GM18868 (cell line): Measurements from ENCODE around the gene PPIA.
"Not testable (repeated sequence)": the region's sequence is repeated elsewhere in the genome, so short reads cannot be mapped to it uniquely, and the experiment has no call there.

Experiments used
- ATAC-seq: cut with Tn5 transposase; IDR thresholded peaks from one replicate; pipeline ENCODE4 v1.9.1; 2021; ENCODE audit warnings: mild to moderate bottlenecking, moderate library complexity; ENCODE audit not compliant: unreplicated experiment

PPIA gene

DNA sequence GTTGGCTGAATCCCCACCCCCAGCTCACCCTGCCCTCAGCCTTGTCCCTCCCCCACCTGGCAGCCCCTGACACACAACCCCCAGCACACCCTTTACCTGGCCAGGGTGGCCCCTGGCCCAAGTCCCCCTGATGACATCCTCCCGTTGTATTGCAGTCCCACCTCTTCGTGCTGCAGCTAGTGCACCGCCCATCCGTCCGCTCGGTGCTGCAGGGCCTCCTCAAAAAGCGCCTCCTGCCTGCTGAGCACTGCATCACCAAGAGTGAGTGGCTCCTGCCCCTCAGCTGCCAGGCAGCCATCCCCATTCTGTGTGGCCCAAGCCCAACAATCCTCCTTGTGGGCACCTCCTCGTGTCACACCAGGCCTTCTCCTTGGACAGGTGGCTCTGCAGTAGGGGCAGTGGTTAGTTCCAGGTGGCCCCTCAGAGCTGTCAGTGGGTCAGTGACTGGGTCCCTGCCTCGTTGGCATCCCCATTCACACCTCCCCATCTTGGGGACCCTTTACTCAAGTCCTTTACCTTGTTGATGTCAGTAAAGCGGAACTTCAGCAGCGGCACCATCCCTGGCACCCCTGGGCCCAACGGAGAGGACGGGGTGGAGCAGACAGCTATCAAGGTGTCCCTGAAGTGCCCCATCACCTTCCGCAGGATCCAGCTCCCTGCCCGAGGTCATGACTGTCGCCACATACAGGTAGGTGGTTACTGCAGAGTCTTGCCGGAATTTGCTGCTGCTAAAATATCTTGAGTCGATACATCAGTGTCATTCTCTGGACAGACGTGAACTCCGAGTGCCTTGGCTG is 33.6 kb upstream of the PPIA start:
- ATAC-seq, result no peak

DNA sequence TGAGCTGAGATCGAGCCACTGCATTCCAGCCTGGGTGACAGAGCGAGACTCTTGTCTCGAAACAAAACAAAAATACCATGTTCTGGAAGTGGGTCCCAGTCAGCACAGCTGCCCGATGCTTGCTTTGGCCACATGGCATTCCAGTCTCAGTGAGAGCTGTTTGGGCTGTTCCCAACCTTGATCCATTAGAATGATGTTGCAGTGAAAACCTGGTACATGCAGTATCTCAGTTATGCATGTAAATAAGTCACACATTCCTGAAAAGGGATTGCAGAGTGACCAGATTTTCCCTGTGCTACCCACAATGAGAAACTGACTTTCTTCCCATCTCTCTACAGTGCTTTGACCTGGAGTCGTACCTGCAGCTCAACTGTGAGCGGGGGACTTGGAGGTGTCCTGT is 32.4 kb upstream of the PPIA start:
- ATAC-seq, result no peak

DNA sequence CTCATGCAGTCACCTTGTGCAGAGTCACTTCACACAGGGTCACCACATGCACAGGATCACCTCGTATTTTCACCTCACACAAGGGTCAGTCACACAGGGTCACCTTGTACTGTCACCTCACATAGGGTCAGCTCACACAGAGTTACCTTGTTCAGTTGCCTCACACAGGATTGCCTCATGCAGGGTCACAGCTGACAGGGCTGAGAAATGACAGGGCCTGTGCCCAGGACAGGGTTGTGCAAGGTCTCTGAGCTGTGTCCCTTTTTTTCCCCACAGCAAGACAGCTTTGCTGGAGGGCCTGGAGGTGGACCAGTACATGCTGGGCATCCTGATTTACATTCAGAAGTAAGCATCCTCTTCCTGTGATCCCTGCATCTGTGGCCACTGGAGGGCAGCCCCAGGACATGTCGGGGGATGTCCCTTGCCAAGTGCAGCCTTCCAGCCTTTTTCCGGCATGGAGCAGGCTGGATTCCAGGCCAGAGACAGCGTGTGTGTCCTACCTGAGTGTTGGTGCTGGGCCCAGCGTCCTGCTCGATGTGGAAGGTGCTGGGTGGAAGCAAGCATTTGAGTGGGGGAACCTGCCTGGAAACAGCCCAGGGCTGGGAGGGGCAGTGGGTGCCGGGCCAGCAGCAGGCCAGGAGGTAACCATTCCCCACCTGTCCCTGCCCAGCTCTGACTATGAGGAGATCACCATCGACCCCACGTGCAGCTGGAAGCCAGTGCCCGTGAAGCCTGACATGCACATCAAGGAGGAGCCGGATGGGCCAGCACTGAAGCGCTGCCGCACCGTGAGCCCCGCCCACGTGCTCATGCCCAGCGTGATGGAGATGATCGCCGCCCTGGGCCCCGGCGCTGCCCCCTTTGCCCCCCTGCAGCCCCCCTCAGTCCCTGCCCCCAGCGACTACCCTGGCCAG is 31.6 kb upstream of the PPIA start:
- no peak for ATAC-seq

- no peak for ATAC-seq
Measured at GRCh38 chr7:44765579-44766415, 30.7 kb upstream of the PPIA start.

- ATAC-seq, result no peak
Measured at GRCh38 chr7:44766416-44766801, 30.1 kb upstream of the PPIA start.

DNA sequence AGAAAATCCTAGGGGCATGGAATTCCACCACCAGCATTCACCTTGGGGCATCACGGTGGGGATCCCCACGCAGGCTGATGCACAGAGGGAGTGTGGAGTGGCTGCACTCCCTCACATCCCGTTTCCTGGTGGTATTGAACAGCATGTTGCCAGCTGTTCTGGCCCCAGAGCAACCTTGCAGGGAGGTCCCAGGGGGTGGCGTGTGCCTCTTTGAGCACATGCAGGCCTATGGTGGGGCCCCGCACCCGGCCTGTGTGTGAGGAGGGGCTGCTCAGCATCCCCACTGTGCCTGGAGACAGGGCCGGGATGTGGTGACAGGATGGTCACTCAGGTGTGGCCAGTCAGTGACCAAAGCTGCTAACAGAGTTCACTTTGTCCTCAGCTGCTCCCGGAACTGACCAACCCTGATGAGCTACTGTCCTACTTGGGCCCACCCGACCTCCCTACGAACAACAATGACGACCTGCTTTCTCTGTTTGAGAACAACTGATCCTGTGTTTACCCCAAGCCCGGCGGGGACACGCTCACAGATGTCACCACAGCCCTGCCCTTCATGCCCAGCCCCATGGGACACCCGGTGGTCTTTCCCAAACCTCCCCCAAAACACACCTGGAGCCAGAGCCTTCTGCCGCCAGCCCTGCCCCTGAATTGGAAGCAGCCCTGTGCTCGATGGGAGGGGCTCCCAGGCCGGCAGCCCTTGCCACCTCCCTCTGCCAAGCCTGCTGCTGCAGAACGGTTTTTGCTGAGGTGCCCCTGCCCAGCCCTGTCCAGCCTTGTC is 29.2 kb upstream of the PPIA start:
- ATAC-seq, result no peak

- ATAC-seq, result no peak
Measured at GRCh38 chr7:44767912-44768627, 28.4 kb upstream of the PPIA start.

GRCh38 chr7:44768628-44769371 is 27.7 kb upstream of the PPIA start:
- ATAC-seq, result no peak

- peak; percentile 4 for ATAC-seq
Measured at GRCh38 chr7:44769376-44769775, 27.1 kb upstream of the PPIA start.

DNA sequence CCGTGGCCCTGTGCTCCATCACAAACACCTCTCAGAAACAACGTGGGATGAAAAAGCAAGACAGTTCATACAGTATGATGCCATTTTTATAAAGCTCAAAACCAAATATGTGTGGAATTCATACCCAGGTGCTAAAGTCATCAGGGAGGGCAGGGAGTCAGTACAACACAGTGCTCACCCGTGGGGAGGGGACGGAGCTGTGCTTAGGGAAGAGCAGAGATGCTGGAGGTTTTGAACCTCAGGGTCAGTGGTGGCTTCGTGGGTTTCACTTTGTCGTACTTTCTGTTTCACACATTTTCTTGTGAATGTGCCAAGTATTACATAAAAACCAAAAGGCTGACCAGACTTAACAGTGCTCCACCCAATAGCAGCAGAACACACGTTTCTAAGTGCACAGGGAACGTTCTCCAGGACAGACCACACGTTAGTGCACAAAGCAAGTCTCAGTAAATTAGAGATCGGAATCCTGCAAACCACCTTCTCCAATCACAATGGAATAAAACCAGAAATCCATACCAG is 26.6 kb upstream of the PPIA start:
- peak; percentile 74 for ATAC-seq

DNA sequence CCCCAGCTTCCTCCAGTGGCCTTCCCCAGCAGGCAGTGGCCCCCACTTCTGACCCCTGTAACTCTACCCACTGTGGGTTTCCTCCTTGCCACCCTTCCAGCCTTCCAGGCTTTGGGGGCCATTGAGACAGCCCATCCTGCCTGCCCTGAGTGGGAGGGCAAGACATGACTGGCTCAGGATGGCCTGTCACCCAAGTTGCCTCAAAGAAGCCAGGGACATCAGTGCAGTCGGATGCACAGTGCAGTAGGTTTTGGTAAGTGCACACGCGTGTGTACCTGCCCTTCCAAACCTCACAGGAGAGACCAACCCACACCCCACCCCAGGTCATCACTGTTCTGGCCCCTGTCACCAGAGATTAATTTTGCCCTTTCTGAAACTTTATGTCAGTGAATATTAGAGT is 25.1 kb upstream of the PPIA start:
- no peak for ATAC-seq

- no peak for ATAC-seq
Measured at GRCh38 chr7:44772440-44772839, 24.0 kb upstream of the PPIA start.

- no peak for ATAC-seq
Measured at GRCh38 chr7:44772867-44773266, 23.6 kb upstream of the PPIA start.

DNA sequence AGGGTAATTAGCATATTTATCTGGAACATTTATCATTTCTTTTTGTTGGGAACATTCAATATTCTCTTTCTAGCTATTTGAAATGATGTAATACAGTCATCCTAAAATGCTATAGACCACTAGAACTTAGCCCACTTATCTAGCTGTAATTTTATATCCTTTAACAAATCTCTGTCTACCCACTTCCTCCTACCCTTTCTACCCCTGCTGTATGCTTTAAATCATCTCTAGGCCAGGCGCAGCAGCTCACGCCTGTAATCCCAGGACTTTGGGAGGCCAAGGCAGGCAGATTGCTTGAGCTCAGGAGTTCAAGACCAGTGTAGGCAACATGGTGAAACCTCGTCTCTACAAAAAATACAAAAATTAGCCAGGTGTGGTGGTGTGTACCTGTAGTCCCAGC is 22.0 kb upstream of the PPIA start:
- not testable (repeated sequence) for ATAC-seq

GRCh38 chr7:44775383-44776107 is 20.9 kb upstream of the PPIA start:
- no peak for ATAC-seq

DNA sequence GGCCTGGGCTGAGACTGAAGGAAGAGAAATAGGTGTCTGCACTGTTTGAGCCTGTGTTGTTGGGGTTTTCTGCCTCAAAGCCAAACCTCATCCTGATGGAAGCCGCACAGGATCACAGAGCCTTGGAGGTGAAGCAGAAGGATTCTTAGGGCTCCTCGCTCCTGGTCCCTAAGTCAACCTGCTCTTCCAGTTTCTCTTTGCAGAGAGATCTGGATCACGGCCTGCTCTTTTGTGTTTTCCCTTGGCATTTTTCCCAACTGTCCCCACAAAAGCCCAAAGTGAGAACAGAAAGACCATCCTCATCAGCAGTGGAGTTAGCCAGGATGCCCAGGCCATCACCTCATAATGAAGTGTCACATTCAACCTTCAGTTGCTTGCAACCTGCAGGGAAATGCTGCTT is 20.3 kb upstream of the PPIA start:
- no peak for ATAC-seq

DNA sequence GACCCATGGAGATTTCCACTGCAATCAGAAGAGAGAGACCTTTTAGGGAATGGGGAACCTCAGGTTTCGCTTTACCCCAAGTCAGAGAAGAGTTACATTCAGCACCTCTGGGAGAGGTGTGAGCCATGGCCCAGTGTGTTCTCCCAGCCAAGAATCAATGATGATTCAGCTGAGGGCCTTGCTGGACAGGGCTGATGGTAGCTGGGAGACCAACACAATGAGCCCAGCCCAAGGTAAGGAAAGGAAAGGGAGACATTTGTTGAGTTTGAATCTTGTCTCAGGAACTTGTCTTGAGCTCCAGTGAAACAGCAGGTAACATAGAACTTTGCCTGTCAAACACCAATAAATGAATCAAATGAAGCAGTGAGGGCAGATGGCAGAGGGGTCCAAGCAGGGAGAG is 14.0 kb upstream of the PPIA start:
- no peak for ATAC-seq

GRCh38 chr7:44783407-44783806 is 13.1 kb upstream of the PPIA start:
- no peak for ATAC-seq
